Glomerular endothelial cell (primary cell): Measurements from ENCODE around the gene VEGFA. TPM values are rescaled to one million over a fixed set of nuclear protein-coding genes. Genes with fewer than 3 reads are reported as not detected.

Source experiments
- DNase-seq: peaks from one replicate; pipeline ENCODE4 v3.0.0-alpha.2; 2011; ENCODE audit warnings: low read depth, low spot score; ENCODE audit errors: extremely low read depth
- total RNA-seq: library from RNA; depleted of rRNA; stranded (reverse); fragments of >200 nt; gene quantifications from 2 replicates; pipeline ENCODE4 v1.2.3, GENCODE V29; 2015

VEGFA gene
- total RNA-seq, 1 donor from 2014 or later: 28.0 TPM

DNA sequence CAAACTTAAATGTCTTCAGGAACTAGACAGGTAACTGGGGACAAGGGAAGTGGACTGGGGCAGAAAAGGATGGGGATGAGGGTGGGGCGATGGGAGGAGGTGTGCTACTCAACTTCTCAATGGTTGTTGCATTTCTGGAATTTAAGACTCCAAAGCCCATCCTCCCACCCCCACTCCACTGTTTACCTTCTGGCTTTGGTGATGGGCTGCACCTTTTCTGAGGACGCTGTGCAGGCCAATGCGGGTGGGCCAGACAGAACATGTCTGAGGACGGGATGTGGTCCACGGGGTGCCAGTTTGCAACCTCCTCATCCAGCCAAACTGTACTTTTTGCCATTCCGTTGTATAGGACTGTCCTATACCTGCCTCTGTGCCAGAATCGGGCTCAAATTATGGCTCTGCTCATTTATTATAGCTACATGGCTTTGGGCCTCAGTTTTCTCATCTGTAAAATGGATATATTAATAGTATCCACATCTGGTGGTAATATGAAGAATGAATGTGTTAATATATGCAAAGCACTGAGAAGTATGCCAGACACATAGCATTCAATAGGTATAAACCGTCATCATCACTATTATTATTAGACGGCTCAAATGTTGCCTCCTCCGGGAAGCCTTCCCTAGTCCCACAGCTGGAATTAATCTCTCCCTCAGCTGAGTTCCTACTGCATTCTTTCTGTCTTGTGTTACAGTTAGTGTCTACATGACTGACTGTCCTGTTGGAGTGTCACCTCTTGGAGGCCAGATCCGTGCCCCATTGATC is 31.0 kb upstream of the VEGFA start:
- DNase-seq: no peak

DNA sequence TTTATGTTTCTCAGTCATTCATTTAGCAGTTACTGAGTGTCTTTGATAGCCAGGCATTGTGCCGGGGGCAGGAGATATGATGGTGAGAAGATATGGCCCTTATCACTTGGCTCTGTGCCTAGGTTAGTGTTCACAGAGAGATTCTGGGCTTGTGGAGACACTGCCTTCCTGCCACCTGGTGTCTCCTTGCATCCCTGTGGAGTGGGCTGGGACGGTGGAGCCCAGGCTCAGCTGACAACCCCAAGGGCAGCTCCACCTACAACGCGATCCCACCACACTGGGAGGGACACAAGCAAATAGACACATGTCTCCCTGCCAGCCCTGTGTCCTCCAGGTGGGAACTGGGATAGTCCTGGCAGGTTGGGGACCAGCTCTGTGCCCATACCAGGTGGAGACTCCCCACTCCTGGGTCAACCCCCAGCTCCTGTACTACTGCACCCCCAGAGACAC is 30.3 kb upstream of the VEGFA start:
- no peak for DNase-seq

DNA sequence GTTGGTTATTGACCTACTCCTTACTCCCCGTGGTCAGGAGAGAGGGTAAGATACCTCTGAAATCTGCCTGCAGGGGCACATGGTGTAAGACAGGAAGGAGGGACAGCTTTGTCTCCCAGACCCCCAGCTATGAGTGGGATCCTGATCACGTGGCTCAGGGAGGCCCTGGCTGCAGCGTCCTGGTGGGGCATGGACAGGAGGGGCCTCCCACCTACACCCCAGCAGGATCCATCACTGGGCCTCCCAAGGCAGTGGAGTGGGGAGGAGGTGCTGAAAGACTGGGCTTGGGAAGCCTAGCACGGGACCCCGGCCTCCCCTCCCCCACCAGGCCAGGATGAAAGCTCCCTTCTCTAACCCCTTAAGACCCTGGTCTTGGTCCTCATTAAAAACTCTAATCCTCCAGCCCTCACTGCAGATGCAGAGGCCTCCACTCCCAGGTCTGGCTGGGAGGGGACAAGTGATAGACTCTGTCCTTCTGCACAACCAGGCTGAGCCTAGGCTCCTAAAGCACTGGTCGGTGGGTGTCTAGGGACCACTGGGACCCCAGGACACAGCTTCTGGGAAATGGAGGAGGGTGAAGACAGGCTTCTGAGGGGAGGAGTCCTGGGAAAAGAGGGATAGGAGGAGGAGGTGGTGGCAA is 29.6 kb upstream of the VEGFA start:
- DNase-seq: no peak

DNA sequence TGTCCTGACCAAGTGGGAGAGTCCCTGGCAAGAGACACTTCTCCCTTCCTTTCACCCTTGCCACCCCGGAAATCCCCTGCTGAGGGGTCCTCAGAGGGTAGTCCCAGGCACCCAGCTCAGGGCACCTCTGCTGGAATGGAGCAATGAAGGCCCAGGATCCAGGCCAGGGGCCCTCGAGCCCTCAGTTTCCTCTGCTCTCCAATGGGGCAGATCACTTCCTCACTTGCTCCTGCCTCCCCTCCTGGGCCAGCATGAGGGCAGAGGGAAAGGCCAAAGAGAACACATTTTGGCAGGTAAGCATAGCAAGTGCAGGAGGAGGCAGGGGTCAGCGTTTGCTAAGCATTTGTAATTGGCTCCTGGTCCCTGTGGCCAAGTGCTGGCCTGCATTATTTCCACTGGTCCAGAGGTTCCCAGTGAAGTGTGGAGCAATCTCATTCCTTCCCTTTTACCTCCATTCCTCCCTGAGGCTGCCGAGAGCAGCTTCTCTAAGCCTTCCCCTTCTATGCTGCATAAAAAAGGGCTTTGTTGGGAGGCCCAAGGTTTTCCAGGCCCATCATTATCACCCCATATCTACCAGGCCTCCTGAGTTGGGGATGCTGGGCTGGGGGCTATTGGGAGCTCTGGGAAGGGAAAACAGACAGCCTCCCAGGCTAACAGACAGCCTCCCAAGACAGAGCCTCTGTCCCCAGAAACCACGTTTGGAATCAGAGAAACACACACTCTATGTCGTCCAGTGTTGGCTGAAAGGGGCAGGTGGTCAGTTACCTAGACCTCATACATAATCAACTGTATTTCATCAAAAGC is 28.8 kb upstream of the VEGFA start:
- DNase-seq: no peak

DNA sequence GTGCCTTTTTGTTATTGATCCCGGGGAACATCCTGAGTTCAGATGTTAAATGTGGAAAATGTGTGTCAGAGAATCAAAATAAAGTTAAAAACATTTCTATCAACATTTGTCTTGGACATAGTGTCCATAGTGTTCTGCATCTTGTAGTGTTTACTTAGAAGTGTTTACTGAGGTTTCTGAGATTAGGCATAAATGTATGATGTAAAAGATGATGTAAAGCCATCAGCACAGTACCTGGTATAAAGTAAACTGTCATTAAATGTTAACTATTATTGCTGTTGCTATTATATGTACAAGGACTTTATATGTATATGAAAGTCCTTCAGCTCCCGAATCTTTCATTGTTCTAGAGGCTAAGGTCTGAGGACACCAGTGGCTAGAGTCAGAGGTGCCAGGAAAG is 28.2 kb upstream of the VEGFA start:
- no peak for DNase-seq

- no peak for DNase-seq
Measured at GRCh38 chr6:43742285-43742684, 27.7 kb upstream of the VEGFA start.

GRCh38 chr6:43742931-43743632 is 26.9 kb upstream of the VEGFA start:
- no peak for DNase-seq

GRCh38 chr6:43743682-43744381 is 26.2 kb upstream of the VEGFA start:
- no peak for DNase-seq

- no peak for DNase-seq
Measured at GRCh38 chr6:43744491-43744890, 25.5 kb upstream of the VEGFA start.

- DNase-seq: no peak
Measured at GRCh38 chr6:43744931-43745727, 24.9 kb upstream of the VEGFA start.

- DNase-seq: no peak
Measured at GRCh38 chr6:43746071-43746470, 23.9 kb upstream of the VEGFA start.

DNA sequence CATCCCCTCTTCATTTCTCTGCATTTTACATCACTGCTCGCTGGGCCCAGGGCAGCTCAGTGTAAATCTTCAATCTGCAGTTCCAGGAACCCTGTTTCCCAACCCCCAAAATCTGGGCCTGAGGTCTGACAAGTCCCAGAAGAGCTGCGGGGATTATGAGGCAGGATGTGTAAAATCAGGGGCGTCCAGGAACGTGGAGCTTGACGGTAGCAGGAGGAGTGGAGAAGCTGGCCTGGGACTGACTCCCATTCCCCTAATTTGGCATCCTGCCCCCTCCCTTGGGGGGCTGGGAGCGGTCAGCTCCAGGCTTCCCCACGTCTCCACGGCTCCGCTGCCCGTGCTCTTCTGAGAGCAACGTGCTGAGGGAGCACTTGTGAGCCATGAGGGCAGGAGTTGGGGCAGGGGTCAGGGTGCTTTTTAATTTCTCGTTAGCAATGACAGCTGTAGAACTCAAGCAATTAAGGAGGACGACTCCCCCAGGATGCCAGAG is 23.4 kb upstream of the VEGFA start:
- no peak for DNase-seq

- DNase-seq: no peak
Measured at GRCh38 chr6:43747784-43748183, 22.2 kb upstream of the VEGFA start.

GRCh38 chr6:43748765-43749164 is 21.2 kb upstream of the VEGFA start:
- no peak for DNase-seq

- DNase-seq: no peak
Measured at GRCh38 chr6:43749461-43749860, 20.6 kb upstream of the VEGFA start.

DNA sequence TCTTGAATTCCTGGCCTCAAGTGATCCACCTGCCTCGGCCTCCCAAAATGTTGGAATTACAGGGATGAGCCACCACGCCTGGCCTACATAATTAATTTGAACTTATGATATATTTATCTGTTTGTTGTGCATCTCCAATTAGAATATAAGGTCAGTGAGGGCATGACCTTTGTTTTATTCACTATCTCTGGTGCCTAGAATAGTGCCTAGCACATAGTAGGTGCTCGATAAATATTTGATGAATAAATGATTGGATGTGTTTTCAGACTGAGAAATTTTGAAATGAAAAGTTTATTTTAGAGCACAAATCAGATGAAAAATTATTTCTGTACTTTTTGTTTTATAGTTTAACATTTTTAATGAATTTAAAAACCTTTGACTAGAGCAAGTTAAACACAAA is 19.4 kb upstream of the VEGFA start:
- no peak for DNase-seq

- DNase-seq: no peak
Measured at GRCh38 chr6:43753570-43754183, 16.3 kb upstream of the VEGFA start.

- no peak for DNase-seq
Measured at GRCh38 chr6:43757966-43758616, 11.9 kb upstream of the VEGFA start.
